GM13977 (cell line): ENCODE results near the gene FAM131B.

Source experiments
- DNase-seq: peaks from one replicate; pipeline ENCODE4 v3.0.0; 2012; ENCODE audit warnings: low spot score
- CTCF ChIP-seq: IDR thresholded peaks from 2 replicates; pipeline ENCODE4 v1.5.1; 2012; ENCODE audit warnings: mild to moderate bottlenecking, control low read depth; ENCODE audit not compliant: insufficient read depth; ENCODE audit errors: extremely low read depth, missing control alignments
- in situ Hi-C: fragments of 300-500 bp; cut with MboI; formaldehyde crosslinking; loops from one replicate; pipeline ENCODE4 v1.12.0; 2022; ENCODE audit warnings: low sequenced_read_pairs, low pct_unique_long_range_greater_than_20kb, mixed read lengths, inconsistent platforms; ENCODE audit not compliant: unreplicated experiment

Gene FAM131B

GRCh38 chr7:143391462-143392404, 29.2 kb upstream of the FAM131B start:
- no peak for DNase-seq
- in situ Hi-C loops = no loop called here
- TF ChIP-seq CTCF = no peak

- DNase-seq = no peak
- TF ChIP-seq CTCF = no peak
- in situ Hi-C loops = no loop called here
Observed at GRCh38 chr7:143390773-143391317, 28.3 kb upstream of the FAM131B start.

GRCh38 chr7:143390104-143390772, 27.7 kb upstream of the FAM131B start:
- in situ Hi-C loops = no loop called here
- TF ChIP-seq CTCF = no peak

GRCh38 chr7:143389316-143390103, 27.0 kb upstream of the FAM131B start:
- DNase-seq = no peak
- no peak for TF ChIP-seq CTCF
- in situ Hi-C loops = no loop called here

More at GRCh38 chr7:143390104-143390772, 27.7 kb upstream of the FAM131B start:
- no peak for DNase-seq

GRCh38 chr7:143388491-143389101, 26.1 kb upstream of the FAM131B start:
- in situ Hi-C loops = no loop called here
- no peak for DNase-seq
- TF ChIP-seq CTCF = peak; percentile 10
